GM19025 (cell line): ENCODE results near the gene VASP.

Source experiments
- ATAC-seq: cut with Tn5 transposase; IDR thresholded peaks from one replicate; pipeline ENCODE4 v1.9.1; 2021; ENCODE audit warnings: mild to moderate bottlenecking, low read depth, moderate library complexity; ENCODE audit not compliant: unreplicated experiment

Gene VASP

DNA sequence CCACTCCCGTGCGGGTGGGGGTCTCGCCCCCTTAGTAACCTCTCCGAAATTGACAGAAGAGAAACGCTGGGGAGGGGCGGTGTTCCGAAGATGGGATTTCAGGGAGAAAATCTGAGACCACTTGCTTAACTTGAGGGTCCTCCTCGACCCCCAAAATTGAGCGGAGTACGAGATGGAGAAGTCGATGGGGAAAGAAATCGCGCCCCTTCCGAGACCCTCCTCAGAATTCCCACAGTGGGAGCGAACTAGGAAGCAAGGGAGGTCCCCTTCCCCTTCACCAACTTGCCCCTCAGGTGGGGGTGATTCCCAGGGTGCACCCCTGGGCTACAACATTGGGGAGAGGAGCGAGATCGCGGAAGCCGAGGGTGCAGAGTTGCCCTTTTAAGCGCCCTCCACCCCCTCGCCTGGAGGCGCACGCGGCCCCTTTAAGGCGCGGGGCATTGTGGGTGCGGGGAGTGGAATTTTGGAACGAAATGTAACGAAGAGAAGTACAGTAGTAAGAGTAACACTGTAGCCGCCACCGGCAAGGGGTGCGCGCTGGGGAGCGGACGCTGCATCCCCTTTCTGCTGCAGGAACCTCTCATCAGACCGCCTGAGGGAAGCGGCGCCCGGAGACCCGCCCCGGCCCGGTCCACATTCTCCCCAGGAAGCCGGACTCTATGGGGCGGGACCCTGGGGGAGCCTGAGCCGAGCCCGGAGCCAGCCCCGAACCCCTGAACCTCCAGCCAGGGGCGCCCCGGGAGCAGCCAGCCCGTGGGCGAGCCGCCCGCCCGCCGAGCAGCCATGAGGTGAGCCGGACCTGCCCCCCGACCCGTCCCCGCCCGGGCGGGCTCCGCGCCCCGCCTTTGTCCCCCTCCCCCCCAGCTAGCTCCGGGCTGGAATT lies at the start of gene VASP:
Gene VASP, plus strand, starts transcription at position 491 of the 883 bp plus-strand sequence. Its CDS starts 293 bp downstream, at position 784.
- peak; percentile 33 for ATAC-seq

DNA sequence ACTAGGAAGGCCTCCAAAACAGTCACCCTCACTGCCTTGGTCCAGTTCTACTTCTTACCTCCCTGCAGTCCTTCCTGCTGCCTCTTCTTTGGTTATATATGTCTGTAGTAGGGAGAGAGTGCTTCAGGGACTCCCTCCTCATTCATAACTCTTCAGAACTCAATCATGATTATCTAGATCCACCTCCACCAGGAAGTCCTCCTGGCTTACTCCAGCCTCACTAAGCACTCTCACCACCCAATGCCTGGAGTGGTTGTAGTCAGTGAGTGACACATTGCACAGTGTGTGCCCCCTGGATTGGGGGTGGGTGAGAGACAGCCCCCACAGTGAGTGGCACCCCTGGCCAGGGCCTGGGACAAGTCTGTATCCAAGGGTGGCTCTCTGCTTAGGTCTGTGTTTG lies 49.5 kb upstream of the VASP start:
- no peak for ATAC-seq

DNA sequence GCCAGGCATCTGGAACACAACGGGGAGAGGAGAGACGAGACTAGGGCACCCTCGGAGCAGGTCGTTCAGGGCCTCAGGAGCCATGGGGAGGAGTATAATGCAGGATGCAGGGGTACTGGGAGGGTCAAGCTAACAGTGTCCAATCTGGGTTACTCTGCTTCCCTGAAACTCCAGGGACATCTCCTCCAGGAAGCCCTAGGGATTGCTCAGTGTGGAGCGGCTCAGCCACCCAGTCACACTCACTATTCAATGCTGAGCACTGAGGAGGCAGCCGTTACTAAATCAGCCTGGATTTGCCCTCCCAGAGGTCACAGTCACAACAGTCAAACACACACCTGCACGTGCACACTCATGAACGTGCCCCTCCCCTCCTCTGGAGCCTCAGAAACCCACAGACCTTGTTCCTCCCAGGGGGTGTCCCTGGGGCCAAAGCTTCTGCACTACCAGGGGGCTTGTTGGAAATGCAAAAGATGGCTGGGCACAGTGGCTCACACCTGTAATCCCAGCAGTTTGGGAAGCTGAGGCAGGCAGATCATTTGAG lies 46.4 kb upstream of the VASP start:
- ATAC-seq = no peak

DNA sequence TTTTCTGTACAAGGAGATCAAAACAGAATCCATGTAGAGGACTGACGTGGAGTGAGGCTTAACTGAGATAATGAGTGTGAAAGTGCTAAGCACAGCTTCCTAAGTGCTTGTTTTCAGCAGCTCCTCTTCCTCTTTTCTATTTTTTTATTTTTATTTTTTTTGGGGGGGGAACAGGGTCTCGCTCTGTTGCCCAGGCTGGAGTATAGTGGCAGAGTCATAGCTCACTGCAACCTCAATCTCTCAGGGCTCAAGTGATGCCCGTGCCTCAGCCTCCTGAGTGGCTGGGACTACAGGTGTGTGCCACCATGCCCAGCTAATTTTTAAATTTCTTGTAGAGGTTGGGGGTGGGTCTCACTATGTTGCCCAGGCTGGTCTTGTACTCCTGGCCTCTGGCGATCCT lies 45.1 kb upstream of the VASP start:
- no peak for ATAC-seq

DNA sequence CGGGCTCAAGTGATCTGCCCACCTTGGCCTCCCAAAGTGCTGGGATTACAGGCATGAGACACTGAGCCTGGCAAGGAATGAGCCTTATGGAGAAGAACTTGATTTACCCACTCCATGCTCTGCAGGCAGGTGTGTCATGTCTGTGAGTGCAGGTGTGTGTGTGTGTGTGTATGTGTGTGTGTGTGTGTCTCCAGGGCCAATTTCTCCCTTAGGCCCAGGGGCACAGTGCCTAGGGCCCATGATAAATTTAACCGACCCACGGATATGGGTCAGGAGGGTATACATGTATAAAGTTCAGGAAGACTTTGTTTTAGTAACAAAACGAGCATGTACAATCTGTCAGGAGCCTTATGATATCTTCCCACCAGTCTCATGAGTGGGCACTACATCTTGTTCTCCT lies 44.0 kb upstream of the VASP start:
- ATAC-seq = no peak

DNA sequence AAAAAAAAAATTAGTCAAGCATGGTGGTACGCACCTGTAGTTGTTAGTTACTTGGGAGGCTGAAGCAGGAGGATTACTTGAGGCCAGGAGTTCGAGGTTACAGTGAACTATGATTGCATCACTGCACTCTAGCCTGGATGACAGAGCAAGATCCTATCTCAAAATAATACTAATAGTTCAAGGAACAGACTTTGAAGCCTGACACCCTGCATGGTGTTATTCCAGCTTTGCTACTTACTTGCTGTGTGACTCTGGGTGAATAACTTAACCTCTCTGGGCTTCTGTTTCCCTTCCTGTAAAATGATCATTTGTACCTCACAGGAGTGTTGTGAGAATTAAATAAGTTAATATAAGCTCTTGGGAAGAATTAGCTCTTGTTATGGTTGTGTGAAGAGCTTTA lies 43.0 kb upstream of the VASP start:
- ATAC-seq = no peak

DNA sequence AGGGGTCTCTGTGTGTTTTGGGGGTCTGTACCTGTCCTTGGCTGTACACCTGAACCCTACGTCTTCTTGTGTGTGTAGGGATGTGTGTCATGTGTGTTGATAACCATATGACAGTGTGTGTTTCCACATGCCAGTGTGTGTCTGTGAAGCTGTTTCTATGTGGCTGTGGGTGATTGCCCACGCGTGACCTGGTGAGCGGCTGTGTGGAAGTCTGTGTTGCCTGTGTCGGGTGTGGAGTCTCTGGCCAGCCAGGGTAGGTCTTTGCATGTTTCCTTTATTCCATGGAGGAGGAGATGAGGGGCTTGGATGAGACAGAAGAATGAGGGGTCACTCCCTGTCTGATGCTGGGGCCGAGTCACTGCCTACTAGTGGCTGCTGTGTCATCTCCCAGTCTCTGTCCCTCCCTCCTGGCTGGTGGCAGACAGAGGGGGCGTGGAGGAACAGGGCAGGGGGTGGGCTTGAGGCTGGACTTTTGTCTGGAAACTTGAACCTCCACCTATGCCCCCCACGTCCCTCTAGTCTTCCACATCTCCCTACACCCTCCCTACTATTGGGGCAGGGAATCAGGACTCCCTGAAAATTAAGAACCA lies 42.3 kb upstream of the VASP start:
- ATAC-seq = no peak

DNA sequence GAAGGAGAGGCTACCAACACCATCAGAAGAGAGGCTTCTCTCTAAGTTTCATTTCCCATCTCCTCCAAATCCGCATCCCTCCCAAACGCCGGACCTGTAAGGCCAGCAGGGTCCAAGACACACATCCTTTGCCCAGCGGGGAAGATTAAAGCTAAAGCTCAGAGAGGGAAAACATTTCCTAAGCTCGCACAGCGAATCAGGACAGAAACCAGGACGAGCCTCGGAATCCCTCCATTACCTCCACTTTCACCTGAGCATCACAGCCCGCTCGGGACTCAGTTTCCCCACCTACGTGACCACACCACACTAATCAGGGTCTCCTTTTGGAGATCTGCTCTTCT lies 40.2 kb upstream of the VASP start:
- ATAC-seq = no peak

DNA sequence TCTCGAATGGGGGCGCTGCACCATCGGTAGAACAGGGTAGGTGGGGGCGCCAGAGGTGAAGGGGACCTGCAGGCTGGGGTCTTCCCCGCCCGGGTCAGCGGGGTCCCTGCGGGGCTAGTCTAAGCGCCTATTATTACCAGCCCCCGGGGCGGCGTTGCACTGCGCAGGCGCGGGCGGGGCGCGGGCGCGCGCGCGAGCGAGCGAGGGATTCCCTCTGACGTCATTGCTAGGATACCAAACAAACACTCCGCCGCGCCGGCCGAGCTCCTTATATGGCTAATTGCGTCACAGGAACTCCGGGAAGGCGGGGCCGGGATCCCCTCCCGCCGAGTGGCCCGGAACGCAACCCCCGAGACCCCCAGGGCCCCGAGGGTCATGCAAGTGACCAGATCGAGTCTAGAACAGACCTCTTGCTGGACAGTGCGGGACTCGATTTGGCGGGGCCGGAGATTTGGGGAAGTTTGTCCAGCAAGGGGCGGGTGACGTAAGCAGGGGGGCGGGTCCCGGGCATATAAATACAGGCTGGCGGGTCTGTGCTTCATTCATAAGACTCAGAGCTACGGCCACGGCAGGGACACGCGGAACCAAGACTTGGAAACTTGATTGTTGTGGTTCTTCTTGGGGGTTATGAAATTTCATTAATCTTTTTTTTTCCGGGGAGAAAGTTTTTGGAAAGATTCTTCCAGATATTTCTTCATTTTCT lies 39.7 kb upstream of the VASP start, which contains the start of gene FOSB:
Gene FOSB, plus strand, starts transcription at position 541 of the 703 bp plus-strand sequence. CDS start 591 bp downstream, outside the sequence.
- ATAC-seq = peak; percentile 28

DNA sequence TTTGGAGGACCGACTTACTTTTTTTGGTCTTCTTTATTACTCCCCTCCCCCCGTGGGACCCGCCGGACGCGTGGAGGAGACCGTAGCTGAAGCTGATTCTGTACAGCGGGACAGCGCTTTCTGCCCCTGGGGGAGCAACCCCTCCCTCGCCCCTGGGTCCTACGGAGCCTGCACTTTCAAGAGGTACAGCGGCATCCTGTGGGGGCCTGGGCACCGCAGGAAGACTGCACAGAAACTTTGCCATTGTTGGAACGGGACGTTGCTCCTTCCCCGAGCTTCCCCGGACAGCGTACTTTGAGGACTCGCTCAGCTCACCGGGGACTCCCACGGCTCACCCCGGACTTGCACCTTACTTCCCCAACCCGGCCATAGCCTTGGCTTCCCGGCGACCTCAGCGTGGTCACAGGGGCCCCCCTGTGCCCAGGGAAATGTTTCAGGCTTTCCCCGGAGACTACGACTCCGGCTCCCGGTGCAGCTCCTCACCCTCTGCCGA lies 39.1 kb upstream of the VASP start:
- no peak for ATAC-seq

DNA sequence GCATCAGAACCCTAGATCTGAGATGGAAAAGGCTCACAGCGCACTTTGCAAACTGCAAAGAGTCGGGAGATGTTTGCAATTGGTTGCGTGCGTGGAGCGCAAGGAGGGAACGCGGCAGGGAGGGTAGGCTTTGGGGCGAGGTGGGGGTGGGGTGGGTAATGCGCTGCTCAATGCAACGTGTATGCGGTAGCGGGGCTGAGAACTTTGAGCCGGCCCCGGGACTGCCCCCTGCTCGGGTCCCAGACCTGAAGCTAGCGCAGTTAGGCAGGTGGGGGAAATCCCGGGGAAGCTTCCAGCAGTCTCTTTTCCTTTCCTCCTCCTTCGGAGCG lies 38.5 kb upstream of the VASP start:
- peak; percentile 17 for ATAC-seq

DNA sequence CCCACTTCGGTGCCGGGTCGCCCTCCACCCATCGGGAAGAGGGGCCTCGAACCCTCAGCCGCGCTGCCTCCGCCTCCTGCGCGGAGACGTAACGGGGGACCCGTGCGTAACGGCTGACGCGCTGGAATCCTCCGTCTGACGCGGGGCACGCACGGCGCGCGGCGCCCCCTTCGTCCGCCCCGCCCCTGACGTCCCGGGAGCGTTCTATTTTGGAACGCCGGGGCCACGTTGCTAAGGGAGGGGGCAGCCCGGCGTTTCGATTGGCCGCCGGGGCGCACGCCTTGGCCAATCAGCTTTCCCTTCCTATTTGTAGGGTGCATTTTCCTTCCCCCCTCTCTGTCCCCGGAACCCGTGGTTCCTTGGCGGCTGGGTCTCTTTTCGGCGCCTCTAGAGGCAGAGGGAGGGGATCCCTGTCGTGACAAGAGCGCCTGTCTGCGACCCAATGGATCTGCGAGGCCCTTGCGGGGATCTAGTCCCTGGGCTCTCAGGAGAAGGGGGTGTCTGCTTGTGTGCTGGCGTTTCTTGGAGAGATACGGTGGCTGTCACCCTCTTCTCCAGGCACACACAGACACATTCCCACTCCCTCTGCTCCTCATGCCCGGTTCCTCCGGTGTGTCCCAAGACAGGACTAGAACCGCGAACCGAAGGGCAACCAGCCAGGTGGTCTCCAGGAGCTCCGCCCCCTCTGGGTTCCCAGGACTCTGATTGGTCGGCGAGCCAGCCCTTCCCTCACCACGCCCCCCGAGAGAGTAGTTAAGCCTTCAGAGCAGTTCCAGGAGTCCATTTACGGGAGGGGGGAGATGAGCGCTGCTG lies 37.9 kb upstream of the VASP start:
- ATAC-seq = peak; percentile 65

DNA sequence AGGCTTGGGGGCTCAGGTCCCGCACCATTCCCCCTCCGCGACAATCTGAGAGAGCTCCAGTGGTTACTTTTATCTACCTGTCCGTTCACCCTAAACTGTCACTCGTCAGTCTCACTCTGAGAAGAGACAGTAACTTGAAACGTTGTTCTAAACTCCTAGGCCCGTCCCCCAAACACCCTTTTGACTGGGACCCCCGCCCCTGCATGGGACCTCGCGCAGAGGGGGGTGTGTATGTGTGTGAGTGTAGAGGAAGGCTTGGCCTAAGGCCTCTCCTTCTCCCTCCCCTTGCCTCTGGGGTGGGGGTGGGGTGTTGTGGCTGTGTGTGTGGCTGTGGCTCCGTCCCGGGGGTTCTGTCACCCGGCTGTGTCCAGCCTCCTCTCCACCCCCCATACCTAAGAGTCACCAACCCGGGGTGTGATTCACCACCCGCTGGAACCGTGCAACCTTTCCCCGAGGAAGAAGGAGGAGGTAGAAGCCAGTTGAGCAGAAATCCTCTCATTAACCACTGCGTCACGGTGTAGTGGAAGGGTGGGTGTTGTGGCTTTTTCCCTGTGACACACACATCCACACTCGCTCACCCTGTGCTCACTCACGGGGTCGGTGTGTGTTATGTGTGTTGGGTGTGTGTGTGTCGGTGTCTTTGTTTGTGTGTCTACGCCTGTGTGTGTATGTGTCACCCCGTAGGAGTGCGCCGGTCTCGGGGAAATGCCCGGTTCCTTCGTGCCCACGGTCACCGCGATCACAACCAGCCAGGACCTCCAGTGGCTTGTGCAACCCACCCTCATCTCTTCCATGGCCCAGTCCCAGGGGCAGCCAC lies 37.1 kb upstream of the VASP start:
- ATAC-seq = no peak

DNA sequence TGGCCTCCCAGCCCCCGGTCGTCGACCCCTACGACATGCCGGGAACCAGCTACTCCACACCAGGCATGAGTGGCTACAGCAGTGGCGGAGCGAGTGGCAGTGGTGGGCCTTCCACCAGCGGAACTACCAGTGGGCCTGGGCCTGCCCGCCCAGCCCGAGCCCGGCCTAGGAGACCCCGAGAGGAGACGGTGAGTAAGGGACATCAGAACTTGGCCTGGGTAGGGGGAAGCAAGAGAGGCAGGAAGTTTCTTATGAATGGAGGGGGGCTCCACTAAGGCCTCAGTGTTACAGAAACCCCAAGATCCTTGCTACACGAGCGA lies 36.6 kb upstream of the VASP start:
- ATAC-seq = no peak

DNA sequence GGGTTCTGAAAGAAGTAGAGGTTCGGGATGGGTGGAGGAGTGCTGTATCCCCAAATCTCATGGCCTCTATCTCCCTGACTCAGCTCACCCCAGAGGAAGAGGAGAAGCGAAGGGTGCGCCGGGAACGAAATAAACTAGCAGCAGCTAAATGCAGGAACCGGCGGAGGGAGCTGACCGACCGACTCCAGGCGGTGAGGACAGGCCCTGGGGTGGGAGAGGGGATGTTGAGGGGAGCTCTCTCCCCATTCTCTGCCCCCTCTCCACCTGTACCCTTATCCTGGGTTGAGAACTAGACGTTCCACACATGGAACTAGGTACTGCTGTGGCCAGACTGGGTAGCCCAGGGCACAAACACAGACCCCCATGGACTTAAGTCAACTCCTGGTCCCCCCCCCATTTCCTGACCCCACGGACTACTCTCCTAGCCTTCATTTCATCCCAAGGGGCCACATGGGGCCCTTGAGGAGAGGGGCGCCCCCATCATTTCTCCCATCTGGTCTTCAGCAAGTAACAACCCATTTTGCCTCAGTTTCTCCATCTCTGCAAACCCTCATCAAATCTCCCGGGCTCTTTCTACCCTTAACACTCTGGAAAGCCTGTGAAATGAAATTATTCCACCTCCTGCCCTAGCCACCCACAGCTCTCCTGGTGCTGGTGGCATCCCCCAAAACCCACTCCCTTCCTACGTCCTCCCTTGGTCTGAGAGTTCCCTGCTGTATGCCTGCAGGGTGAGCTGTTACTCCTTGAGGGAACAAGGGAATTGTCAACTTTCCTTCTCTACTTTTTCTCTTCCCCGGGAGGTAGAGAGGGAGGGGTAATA lies 36.0 kb upstream of the VASP start:
- no peak for ATAC-seq

DNA sequence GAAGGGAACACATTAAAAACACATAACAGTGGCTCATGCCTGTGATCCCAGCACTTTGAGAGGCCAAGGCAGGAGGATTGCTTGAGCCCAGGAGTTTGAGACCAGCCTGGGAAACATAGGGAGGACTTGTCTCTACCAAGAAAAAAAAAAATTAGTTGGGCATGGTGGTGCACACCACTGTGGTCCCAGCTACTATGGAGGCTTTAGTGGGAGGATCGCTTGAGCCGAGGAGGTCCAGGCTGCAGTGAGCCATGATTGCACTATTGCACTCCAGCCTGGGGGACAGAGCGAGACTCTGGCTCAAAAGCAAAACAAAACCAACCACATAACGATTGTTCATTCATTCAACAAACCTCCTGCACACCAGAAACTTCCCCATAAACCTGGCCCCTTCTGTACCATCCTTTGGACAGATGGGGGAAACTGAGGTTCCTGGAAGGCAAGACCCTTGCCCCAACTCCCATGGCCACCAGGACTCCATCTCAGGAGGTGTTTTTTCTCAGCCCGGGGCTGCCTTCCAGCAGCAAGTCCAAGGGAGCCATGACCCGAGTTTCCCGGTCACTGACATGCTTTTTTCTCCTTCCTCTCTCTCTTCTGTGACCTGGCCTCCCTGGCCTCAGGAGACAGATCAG lies 35.2 kb upstream of the VASP start:
- ATAC-seq = no peak

DNA sequence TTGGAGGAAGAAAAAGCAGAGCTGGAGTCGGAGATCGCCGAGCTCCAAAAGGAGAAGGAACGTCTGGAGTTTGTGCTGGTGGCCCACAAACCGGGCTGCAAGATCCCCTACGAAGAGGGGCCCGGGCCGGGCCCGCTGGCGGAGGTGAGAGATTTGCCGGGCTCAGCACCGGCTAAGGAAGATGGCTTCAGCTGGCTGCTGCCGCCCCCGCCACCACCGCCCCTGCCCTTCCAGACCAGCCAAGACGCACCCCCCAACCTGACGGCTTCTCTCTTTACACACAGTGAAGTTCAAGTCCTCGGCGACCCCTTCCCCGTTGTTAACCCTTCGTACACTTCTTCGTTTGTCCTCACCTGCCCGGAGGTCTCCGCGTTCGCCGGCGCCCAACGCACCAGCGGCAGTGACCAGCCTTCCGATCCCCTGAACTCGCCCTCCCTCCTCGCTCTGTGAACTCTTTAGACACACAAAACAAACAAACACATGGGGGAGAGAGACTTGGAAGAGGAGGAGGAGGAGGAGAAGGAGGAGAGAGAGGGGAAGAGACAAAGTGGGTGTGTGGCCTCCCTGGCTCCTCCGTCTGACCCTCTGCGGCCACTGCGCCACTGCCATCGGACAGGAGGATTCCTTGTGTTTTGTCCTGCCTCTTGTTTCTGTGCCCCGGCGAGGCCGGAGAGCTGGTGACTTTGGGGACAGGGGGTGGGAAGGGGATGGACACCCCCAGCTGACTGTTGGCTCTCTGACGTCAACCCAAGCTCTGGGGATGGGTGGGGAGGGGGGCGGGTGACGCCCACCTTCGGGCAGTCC lies 34.5 kb upstream of the VASP start:
- no peak for ATAC-seq

DNA sequence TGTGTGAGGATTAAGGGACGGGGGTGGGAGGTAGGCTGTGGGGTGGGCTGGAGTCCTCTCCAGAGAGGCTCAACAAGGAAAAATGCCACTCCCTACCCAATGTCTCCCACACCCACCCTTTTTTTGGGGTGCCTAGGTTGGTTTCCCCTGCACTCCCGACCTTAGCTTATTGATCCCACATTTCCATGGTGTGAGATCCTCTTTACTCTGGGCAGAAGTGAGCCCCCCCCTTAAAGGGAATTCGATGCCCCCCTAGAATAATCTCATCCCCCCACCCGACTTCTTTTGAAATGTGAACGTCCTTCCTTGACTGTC lies 34.0 kb upstream of the VASP start:
- ATAC-seq = no peak
